Testis (tissue), 3 donors: Measurements from ENCODE around the gene DAAM2. TPM values are rescaled to one million over a fixed set of nuclear protein-coding genes. Genes with fewer than 3 reads are reported as not detected.
A peak's percentile ranks its signal among the peaks of the same experiment; 100 is the strongest.

ENCODE experiments used
- DNase-seq: peaks from one replicate; pipeline ENCODE4 v3.0.0-alpha.2; 2019
- H3K27ac ChIP-seq, 2 donors: fragments of 200-600 bp; sonication (generic); one replicate each; pipeline ENCODE4 v1.5.1; 2019
- H3K27me3 ChIP-seq: fragments of 200-600 bp; sonication (generic); one replicate; pipeline ENCODE4 v1.5.1; 2019
- H3K36me3 ChIP-seq: fragments of 200-600 bp; sonication (generic); one replicate; pipeline ENCODE4 v1.5.1; 2017; ENCODE audit warnings: low read depth; ENCODE audit errors: missing control alignments
- H3K4me1 ChIP-seq: fragments of 200-600 bp; sonication (generic); one replicate; pipeline ENCODE4 v1.5.1; 2019
- H3K4me3 ChIP-seq, 2 donors: fragments of 200-600 bp; sonication (generic); one replicate each; pipeline ENCODE4 v1.5.1; 2017 to 2019
- H3K9me3 ChIP-seq: fragments of 200-600 bp; sonication (generic); one replicate; pipeline ENCODE4 v1.5.1; 2017
- CTCF ChIP-seq, 3 experiments: fragments of 450-650 bp in 2 of 3; fragments of 200-600 bp in 1 of 3; sonication (generic) in 1 of 3; IDR thresholded peaks; one replicate each; pipeline ENCODE4 v1.5.1; 2016 to 2019; ENCODE audit warnings: antibody characterized with exemption in 3 of 3, mild to moderate bottlenecking in 2 of 3, moderate library complexity in 1 of 3
- POLR2A ChIP-seq: fragments of 450-650 bp; IDR thresholded peaks from one replicate; pipeline ENCODE4 v1.6.1; 2017; ENCODE audit warnings: antibody characterized with exemption, mild to moderate bottlenecking, moderate library complexity
- WGBS, 2 donors: methylation state at CpG; one replicate each; pipeline ENCODE4 v1.1.5; 2018; 5-methylcytosine and 5-hydroxymethylcytosine counted together
- intact Hi-C: fragments of 100-400 bp; cut with DNase I; formaldehyde crosslinking; loops from one replicate; pipeline ENCODE4 v1.15.1; 2023; ENCODE audit warnings: low total_unique reads
- polyA plus RNA-seq: library from polyadenylated mRNA; stranded (reverse); fragments of 350-450 nt; fragmentation: Illumina TruSeq; extraction: RNeasy Lipid Tissue Mini Kit (QIAGEN cat#74804); gene quantifications from one replicate; pipeline ENCODE4 v1.2.3, GENCODE V29; 2014; ENCODE audit warnings: low read depth, low replicate concordance; ENCODE audit not compliant: insufficient read depth
- total RNA-seq, 2 donors: library from RNA; depleted of rRNA; stranded (reverse); fragments of >200 nt; gene quantifications; one replicate each; pipeline ENCODE4 v1.2.3, GENCODE V29; 2016

DAAM2 gene
- total and polyA plus RNA-seq, 3 donors from 2014 or later, result 37.4 to 66.1 (median 64.5) TPM

DNA sequence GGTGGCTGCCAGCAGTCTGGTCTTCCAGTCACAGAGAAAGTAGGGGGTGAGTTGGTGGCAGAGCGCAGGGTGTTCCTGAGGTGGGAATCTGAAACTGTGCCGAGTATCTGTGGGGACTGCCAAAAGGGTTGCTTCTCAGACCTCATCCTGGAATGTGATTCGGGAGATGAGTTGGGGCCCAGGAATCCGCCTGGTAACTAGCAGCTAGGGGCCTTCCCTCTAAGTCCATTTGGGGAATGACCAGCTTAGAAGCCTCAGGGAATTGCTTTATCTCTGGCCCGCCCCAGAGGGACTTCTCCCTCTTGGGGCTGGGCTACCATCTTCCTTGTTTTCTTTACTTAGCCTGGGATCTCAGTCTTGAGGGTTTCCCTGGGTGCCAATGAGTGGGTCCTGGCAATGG is 92.5 kb downstream of the DAAM2 start:
- WGBS, 2 donors, result 58 to 60% methylated on average over 2 to 5 of the region's 5 CpGs
- intact Hi-C loops, result loop anchor here (10.0 kb wide), 1 partner anchor 70 kb away; no protein-coding TSS in a partner anchor
- Histone ChIP-seq H3K27ac (no peak overlapping the region), H3K4me3 (no peak overlapping the region), H3K9me3 (no peaks in the 10 kb centered on the region), H3K27me3 (no peaks in the 10 kb centered on the region), H3K36me3 (no peaks in the 10 kb centered on the region), H3K4me1 (peaks cover 20% of the 10 kb centered on the region)
- DNase-seq, result no peak
- no peak for TF ChIP-seq CTCF (IDR thresholded peaks at IDR 0.05)
- no peak for TF ChIP-seq POLR2A

GRCh38 chr6:39885691-39886090 is 93.5 kb downstream of the DAAM2 start:
- Histone ChIP-seq H3K9me3 (no peaks in the 10 kb centered on the region), H3K27ac (no peak overlapping the region), H3K4me1 (peaks cover 20% of the 10 kb centered on the region), H3K27me3 (no peaks in the 10 kb centered on the region), H3K4me3 (no peak overlapping the region), H3K36me3 (no peaks in the 10 kb centered on the region)
- intact Hi-C loops, result loop anchor here (10.0 kb wide), 1 partner anchor 71 kb away; no protein-coding TSS in a partner anchor
- no peak for DNase-seq
- no peak for TF ChIP-seq CTCF (IDR thresholded peaks at IDR 0.05)
- TF ChIP-seq POLR2A, result no peak
- 88 to 89% methylated on average over 7 of the region's 7 CpGs for WGBS, 2 donors

- no peaks in the 10 kb centered on the region for H3K9me3 ChIP-seq
- H3K36me3 ChIP-seq, result no peaks in the 10 kb centered on the region
- intact Hi-C loops, result loop anchor here (10.0 kb wide), 1 partner anchor 72 kb away; no protein-coding TSS in a partner anchor
- no peak overlapping the region for H3K27ac ChIP-seq
- 80 to 86% methylated on average over 2 of the region's 2 CpGs for WGBS, 2 donors
- no peak for DNase-seq
- TF ChIP-seq CTCF (IDR thresholded peaks at IDR 0.05) (no peak), POLR2A (no peak)
- peaks cover 18% of the 10 kb centered on the region for H3K4me1 ChIP-seq
- no peak overlapping the region for H3K4me3 ChIP-seq
- H3K27me3 ChIP-seq, result no peaks in the 10 kb centered on the region
These were observed 94.7 kb downstream of the DAAM2 start for GRCh38 chr6:39886871-39887270.

- peak; percentile 80 for DNase-seq
- Histone ChIP-seq H3K27ac (no peak overlapping the region), H3K4me3 (no peak overlapping the region), H3K9me3 (no peaks in the 10 kb centered on the region), H3K4me1 (peaks cover 10% of the 10 kb centered on the region), H3K36me3 (no peaks in the 10 kb centered on the region), H3K27me3 (no peaks in the 10 kb centered on the region)
- WGBS, 2 donors, result 47 to 48% methylated on average over 6 to 14 of the region's 14 CpGs
- TF ChIP-seq CTCF (IDR thresholded peaks at IDR 0.05) (no peak), POLR2A (no peak)
- intact Hi-C loops, result loop anchor here (10.0 kb wide), 1 partner anchor 73 kb away; no protein-coding TSS in a partner anchor
These were observed 95.7 kb downstream of the DAAM2 start for GRCh38 chr6:39887692-39888450.
